Activated naive CD4-positive, alpha-beta T cell (primary cell): ENCODE measurements around the gene UNC79.

ENCODE experiments used
- DNase-seq, 4 experiments: peaks; one replicate each; lab custom pipeline; 2025; lab: John Stamatoyannopoulos, UW

The UNC79 gene

DNA sequence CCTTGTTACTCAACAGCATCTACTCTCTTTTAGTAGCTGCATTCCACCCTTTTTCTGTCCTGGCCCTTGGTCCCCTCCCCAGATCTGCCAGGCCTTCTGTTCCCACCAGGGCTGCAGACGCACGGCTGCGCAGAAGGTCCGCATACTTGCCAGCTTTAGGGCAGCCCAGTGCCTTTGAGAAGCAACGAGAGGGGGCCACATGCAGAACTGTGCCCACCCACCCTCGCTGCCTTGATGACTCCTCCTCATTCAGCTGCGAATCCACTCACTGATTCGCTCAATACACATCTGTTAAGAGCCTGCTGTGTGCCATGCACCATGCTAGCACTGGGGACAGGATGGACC is 318.3 kb downstream of the UNC79 start:
- DNase-seq, result no peak

DNA sequence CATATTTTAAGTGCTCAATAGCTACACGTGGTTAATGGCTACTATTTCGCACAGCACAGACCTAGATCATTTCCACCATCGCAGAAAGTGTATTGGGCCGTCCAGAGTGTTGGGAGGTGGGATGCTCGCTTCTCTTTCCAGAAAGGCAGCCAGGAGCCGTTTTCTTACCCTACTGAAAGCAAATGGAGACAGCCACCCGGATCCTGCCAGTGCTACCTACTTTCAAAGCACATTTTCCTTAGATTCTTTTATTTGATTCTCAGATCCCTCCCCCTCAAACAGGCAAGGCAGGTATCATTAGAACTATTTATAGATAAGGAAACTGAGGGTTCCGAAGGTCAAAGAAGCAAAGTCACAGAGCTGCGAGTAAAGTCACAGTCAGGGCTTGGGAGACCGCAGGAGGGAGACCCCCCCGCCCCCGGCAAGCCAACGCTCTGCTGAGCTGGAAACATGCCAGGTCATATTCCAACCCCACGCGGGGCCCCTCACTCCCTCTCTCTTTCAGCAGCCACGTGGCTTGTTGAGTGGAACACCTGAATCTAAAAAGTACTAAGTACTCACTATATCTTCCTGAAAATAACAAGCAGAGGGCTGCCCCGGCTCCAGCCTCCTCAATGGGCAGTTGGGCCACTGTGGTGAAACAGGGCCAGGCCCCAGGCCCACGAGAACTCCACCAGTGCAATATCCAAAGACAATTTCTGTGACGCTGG is 321.4 kb downstream of the UNC79 start:
- no peak for DNase-seq

DNA sequence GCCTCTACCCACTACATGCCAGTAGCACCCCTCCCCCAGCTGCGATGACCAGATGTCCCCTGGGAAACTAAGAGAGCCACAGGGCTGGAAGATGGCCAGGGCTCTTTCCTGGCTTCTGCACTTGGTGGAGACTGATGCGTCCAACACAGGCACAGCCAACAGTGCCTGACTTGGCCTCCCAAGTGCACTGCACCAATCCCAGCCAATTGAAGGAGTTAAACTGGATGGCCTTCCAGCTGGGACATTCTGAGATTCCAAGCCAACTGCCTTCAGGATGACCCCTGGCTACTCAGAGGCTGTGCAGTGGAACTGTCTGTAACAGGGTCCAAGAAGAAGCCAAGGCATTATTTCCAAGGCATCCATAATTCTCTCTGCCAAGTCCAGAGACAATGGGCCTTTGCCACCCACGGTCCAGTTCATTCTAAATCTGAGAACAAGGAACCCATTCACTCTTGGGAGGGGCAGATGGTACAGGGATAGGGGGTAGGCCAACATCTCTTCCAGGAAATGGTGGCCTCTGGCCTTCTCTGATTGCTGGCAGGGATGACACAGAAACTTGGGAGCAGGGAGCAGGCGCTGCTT is 322.3 kb downstream of the UNC79 start:
- DNase-seq, result no peak

DNA sequence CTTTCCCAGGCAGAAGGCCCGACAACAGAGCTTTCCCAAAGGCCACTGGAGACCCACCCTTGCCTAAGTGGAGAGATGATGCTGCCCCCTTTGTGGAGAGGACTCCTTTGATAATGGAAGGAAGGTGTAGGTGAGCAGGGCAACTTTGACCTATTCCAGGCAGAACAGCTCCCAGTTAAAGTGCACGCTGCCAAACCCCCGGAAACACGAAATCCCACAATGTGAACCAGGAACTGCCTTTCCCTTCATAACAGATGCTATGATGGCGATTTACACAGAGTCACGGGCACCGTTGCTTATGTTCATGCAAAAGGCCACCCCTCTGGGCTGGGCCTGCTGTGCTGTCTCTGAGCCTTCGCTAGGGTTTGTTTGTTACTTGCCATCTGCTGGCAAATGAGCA is 322.9 kb downstream of the UNC79 start:
- no peak for DNase-seq

DNA sequence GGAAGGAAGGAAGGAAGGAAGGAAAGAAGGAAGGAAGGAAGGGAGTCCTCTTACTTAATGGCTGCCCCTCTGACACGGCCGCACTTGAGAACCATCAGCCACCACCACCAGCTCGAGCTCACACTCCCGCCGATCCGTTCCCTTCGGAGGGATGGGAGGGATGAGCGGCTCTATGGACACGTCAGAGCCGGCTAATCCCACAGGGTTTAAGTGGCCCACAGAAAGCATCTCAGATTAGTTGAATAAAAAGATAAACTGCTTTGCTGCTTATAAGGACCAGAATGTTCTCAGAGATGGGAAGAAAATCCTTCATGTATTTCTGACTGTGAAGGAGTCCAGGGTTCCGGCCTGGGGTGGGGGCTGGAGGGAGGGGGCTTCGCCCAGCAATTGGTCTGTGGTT is 326.5 kb downstream of the UNC79 start:
- DNase-seq, result no peak
